ENCODE results near the gene PNPLA6. TPM values are rescaled to one million over a fixed set of nuclear protein-coding genes. Genes with fewer than 3 reads are reported as not detected.
A peak's percentile ranks its signal among the peaks of the same experiment; 100 is the strongest.

PNPLA6 gene
- total RNA-seq, 1 donor from 2014 or later: 82.0 TPM

- no peak for DNase-seq
- Mint-ChIP-seq H3K27me3 (ENCODE audit: unreplicated experiment) (peaks cover 6% of the 10 kb centered on the region), H3K4me1 (ENCODE audit: low read depth, unreplicated experiment) (no peaks in the 10 kb centered on the region), H3K9me3 (ENCODE audit: unreplicated experiment) (no peaks in the 10 kb centered on the region), H3K36me3 (ENCODE audit: unreplicated experiment) (no peaks in the 10 kb centered on the region), H3K4me3 (ENCODE audit: unreplicated experiment) (no peak overlapping the region), H3K27ac (ENCODE audit: unreplicated experiment) (no peak overlapping the region)
- TF ChIP-seq, protein P1, sequence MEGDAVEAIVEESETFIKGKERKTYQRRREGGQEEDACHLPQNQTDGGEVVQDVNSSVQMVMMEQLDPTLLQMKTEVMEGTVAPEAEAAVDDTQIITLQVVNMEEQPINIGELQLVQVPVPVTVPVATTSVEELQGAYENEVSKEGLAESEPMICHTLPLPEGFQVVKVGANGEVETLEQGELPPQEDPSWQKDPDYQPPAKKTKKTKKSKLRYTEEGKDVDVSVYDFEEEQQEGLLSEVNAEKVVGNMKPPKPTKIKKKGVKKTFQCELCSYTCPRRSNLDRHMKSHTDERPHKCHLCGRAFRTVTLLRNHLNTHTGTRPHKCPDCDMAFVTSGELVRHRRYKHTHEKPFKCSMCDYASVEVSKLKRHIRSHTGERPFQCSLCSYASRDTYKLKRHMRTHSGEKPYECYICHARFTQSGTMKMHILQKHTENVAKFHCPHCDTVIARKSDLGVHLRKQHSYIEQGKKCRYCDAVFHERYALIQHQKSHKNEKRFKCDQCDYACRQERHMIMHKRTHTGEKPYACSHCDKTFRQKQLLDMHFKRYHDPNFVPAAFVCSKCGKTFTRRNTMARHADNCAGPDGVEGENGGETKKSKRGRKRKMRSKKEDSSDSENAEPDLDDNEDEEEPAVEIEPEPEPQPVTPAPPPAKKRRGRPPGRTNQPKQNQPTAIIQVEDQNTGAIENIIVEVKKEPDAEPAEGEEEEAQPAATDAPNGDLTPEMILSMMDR (IDR thresholded peaks at IDR 0.05; ENCODE audit: partially characterized antibody, unreplicated experiment): no peak
These were observed 33.0 kb upstream of the PNPLA6 start for GRCh38 chr19:7502552-7502951.

DNA sequence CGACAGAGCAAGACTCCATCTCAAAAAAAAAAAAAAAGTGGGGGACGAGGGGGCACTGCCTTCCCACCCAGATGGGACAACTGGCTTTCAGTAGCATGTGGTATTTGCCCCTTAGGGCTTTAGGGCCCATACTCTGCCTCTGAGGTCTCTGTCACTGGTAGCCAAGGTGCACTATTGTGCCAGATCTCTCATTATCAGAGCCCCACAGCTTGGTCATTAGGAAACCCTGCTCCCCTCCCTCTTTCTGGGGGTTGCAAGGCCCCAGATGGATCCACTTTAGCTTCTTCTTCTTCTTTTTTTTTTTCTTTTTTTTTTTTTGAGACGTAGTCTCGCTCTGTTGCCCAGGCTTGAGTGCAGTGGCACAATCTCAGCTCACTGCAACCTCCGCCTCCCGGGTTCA is 30.8 kb upstream of the PNPLA6 start:
- Mint-ChIP-seq H3K27ac (ENCODE audit: unreplicated experiment) (no peak overlapping the region), H3K36me3 (ENCODE audit: unreplicated experiment) (no peaks in the 10 kb centered on the region), H3K4me3 (ENCODE audit: unreplicated experiment) (no peak overlapping the region), H3K9me3 (ENCODE audit: unreplicated experiment) (no peaks in the 10 kb centered on the region), H3K4me1 (ENCODE audit: low read depth, unreplicated experiment) (no peaks in the 10 kb centered on the region), H3K27me3 (ENCODE audit: unreplicated experiment) (peaks cover 6% of the 10 kb centered on the region)
- TF ChIP-seq, protein P1 (IDR thresholded peaks at IDR 0.05; ENCODE audit: partially characterized antibody, unreplicated experiment): no peak
- no peak for DNase-seq

GRCh38 chr19:7505288-7505681 is 30.2 kb upstream of the PNPLA6 start:
- Mint-ChIP-seq H3K4me3 (ENCODE audit: unreplicated experiment) (no peak overlapping the region), H3K36me3 (ENCODE audit: unreplicated experiment) (no peaks in the 10 kb centered on the region), H3K27me3 (ENCODE audit: unreplicated experiment) (peaks cover 6% of the 10 kb centered on the region), H3K4me1 (ENCODE audit: low read depth, unreplicated experiment) (no peaks in the 10 kb centered on the region), H3K27ac (ENCODE audit: unreplicated experiment) (no peak overlapping the region), H3K9me3 (ENCODE audit: unreplicated experiment) (no peaks in the 10 kb centered on the region)
- no peak for DNase-seq
- TF ChIP-seq, protein P1 (IDR thresholded peaks at IDR 0.05; ENCODE audit: partially characterized antibody, unreplicated experiment): no peak

DNA sequence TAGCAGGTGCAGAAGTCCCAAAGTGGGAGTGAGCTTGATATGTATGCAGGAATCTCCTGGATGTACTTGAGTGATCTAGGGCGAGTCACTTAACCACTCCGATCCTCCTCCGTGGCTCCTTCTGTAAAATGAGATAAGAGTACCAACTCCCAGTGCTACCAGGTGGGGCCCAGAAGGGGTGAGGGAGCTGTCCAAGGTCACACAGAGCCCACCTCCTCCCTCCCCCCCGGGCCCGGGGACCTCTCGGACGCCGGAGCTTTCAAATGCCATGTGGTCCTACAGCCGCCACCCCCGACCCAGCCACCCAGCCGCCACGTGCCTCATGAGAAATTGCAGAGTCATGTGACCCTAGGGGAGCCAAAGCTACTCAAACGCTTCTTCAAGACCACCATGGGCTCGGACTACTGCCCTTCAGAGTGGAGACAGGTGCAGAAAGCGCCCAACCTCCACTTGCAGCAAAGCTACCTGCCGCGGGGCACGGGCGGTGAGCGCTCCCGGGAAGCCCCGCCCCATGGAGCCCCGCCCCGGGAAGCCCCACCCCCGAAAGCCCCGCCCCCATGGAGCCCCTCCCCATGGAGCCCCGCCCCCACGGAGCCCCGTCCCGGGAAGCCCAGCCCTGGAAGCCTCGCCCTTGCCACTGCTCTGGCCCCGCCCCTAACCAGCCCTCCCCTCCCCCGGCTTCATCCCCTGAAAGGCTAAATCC is 29.7 kb upstream of the PNPLA6 start:
- Mint-ChIP-seq H3K27ac (ENCODE audit: unreplicated experiment) (no peak overlapping the region), H3K4me3 (ENCODE audit: unreplicated experiment) (peak overlapping the region; percentile 7), H3K36me3 (ENCODE audit: unreplicated experiment) (no peaks in the 10 kb centered on the region), H3K4me1 (ENCODE audit: low read depth, unreplicated experiment) (no peaks in the 10 kb centered on the region), H3K9me3 (ENCODE audit: unreplicated experiment) (no peaks in the 10 kb centered on the region), H3K27me3 (ENCODE audit: unreplicated experiment) (peaks cover 6% of the 10 kb centered on the region)
- TF ChIP-seq, protein P1 (IDR thresholded peaks at IDR 0.05; ENCODE audit: partially characterized antibody, unreplicated experiment): no peak
- DNase-seq: peak; percentile 81
